Measurements from ENCODE around the gene RGS7BP. TPM values are rescaled to one million over a fixed set of nuclear protein-coding genes. Genes with fewer than 3 reads are reported as not detected.

RGS7BP gene
- total RNA-seq = 0.39 and 0.56 TPM in 2 replicates
- long read RNA-seq = 0 reads

GRCh38 chr5:64505769-64506566 lies at the start of gene RGS7BP:
RGS7BP (plus strand) TSS chr5:64506015; CDS start chr5:64506625, 610 bp downstream.
- no peaks in the 10 kb centered on the region for H3K9me3 Mint-ChIP-seq
- peak within 1 kb of the TSS; percentile 10 for H3K27ac Mint-ChIP-seq (ENCODE audit: unreplicated experiment)
- peaks cover 89% of the 10 kb centered on the region for H3K27me3 Mint-ChIP-seq (ENCODE audit: low read depth)
- peaks cover 7% of the 10 kb centered on the region for H3K4me1 Mint-ChIP-seq
- no peaks in the 10 kb centered on the region for H3K36me3 Mint-ChIP-seq (ENCODE audit: low read depth)
- TF ChIP-seq, protein P1, sequence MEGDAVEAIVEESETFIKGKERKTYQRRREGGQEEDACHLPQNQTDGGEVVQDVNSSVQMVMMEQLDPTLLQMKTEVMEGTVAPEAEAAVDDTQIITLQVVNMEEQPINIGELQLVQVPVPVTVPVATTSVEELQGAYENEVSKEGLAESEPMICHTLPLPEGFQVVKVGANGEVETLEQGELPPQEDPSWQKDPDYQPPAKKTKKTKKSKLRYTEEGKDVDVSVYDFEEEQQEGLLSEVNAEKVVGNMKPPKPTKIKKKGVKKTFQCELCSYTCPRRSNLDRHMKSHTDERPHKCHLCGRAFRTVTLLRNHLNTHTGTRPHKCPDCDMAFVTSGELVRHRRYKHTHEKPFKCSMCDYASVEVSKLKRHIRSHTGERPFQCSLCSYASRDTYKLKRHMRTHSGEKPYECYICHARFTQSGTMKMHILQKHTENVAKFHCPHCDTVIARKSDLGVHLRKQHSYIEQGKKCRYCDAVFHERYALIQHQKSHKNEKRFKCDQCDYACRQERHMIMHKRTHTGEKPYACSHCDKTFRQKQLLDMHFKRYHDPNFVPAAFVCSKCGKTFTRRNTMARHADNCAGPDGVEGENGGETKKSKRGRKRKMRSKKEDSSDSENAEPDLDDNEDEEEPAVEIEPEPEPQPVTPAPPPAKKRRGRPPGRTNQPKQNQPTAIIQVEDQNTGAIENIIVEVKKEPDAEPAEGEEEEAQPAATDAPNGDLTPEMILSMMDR (conservative IDR thresholded peaks at IDR 0.05) = no peak
- peak within 1 kb of the TSS; percentile 87 for H3K4me3 Mint-ChIP-seq
- peak; percentile 45 for DNase-seq (ENCODE audit: low read depth, low spot score)

- no peaks in the 10 kb centered on the region for H3K27me3 Mint-ChIP-seq (ENCODE audit: low read depth)
- H3K4me1 Mint-ChIP-seq = no peaks in the 10 kb centered on the region
- DNase-seq (ENCODE audit: low read depth, low spot score) = no peak
- no peak overlapping the region for H3K27ac Mint-ChIP-seq (ENCODE audit: unreplicated experiment)
- TF ChIP-seq, protein P1 (conservative IDR thresholded peaks at IDR 0.05) = no peak
- H3K36me3 Mint-ChIP-seq (ENCODE audit: low read depth) = no peaks in the 10 kb centered on the region
- H3K9me3 Mint-ChIP-seq = peaks cover under 1% of the 10 kb centered on the region
- no peak overlapping the region for H3K4me3 Mint-ChIP-seq
Measured at GRCh38 chr5:64457846-64458245, 48.0 kb upstream of the RGS7BP start.

- Mint-ChIP-seq H3K4me3 (no peak overlapping the region), H3K36me3 (ENCODE audit: low read depth) (no peaks in the 10 kb centered on the region), H3K9me3 (peaks cover 2% of the 10 kb centered on the region), H3K27ac (ENCODE audit: unreplicated experiment) (no peak overlapping the region), H3K4me1 (no peaks in the 10 kb centered on the region), H3K27me3 (ENCODE audit: low read depth) (no peaks in the 10 kb centered on the region)
- TF ChIP-seq, protein P1 (conservative IDR thresholded peaks at IDR 0.05) = no peak
- no peak for DNase-seq (ENCODE audit: low read depth, low spot score)
Measured at GRCh38 chr5:64458948-64459347, 46.9 kb upstream of the RGS7BP start.

DNA sequence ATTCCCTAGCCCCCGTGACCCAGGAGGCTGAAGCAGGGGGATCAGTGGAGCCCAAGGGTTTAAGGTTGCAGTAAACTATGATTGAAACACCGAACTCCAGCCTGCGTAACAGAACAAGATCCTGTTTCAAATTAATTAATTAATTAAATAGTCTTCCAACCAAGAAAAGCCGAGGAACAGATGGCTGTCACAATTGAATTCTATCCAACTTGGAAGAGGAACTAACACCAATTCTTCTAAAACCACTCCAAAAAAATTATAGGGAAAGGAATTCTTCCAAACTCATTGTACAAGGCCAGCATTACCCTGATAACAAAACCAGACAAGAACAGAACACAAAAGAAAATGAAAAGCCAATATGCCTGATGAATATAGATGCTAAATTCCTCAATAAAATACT lies 43.4 kb upstream of the RGS7BP start:
- H3K27me3 Mint-ChIP-seq (ENCODE audit: low read depth) = no peaks in the 10 kb centered on the region
- no peaks in the 10 kb centered on the region for H3K36me3 Mint-ChIP-seq (ENCODE audit: low read depth)
- H3K4me1 Mint-ChIP-seq = no peaks in the 10 kb centered on the region

DNA sequence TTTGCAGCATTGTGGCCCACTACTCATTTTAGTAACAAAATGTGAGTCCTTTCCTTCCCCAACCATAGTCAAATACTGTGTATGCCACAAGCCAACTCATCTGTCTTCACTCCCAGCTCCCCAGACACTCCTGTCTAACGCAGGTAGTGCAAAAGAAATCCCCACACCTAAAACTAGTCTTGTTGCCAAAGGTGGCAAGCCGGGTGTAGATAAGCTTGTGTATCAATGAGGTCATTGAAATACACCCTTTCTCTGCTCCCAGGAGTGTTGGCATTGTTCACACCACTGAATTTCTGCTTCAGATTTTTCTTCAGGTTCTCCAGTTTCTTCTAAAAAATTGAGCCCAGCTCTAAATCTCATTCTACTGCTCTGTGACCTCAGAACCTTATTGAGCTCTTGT lies 19.7 kb upstream of the RGS7BP start:
- no peak overlapping the region for H3K4me3 Mint-ChIP-seq
- TF ChIP-seq, protein P1 (conservative IDR thresholded peaks at IDR 0.05) = no peak
- no peak for DNase-seq (ENCODE audit: low read depth, low spot score)
- no peaks in the 10 kb centered on the region for H3K9me3 Mint-ChIP-seq
- H3K36me3 Mint-ChIP-seq (ENCODE audit: low read depth) = no peaks in the 10 kb centered on the region
- H3K27ac Mint-ChIP-seq (ENCODE audit: unreplicated experiment) = no peak overlapping the region
- peaks cover 22% of the 10 kb centered on the region for H3K27me3 Mint-ChIP-seq (ENCODE audit: low read depth)
- H3K4me1 Mint-ChIP-seq = no peaks in the 10 kb centered on the region

More for the DNA sequence above, 43.4 kb upstream of the RGS7BP start:
- no peak overlapping the region for H3K27ac Mint-ChIP-seq (ENCODE audit: unreplicated experiment)
- DNase-seq (ENCODE audit: low read depth, low spot score) = no peak
- H3K4me3 Mint-ChIP-seq = no peak overlapping the region
- TF ChIP-seq, protein P1 (conservative IDR thresholded peaks at IDR 0.05) = no peak
- peaks cover 2% of the 10 kb centered on the region for H3K9me3 Mint-ChIP-seq
